Astrocyte (in vitro differentiated cells and primary cell): Measurements from ENCODE around the gene ATXN2. TPM values are rescaled to one million over a fixed set of nuclear protein-coding genes. Genes with fewer than 3 reads are reported as not detected.

Experiments used
- DNase-seq: peaks from one replicate; pipeline ENCODE4 v3.0.0-alpha.2; 2010; ENCODE audit warnings: low read depth
- FAIRE-seq: peaks from 2 replicates; lab custom pipeline; 2011; peaks lifted over from hg19 to GRCh38; lab: Jason Lieb, UNC
- H2AFZ ChIP-seq: 2 replicates; pipeline ENCODE4 v1.6.0; 2012; ENCODE audit warnings: low read depth, low read length, inconsistent platforms
- H3K27ac ChIP-seq: 2 replicates; pipeline ENCODE4 v1.5.1; 2011; ENCODE audit warnings: low read depth, low read length, inconsistent platforms
- H3K27me3 ChIP-seq: 2 replicates; pipeline ENCODE4 v1.6.0; 2011; ENCODE audit warnings: low read length, inconsistent platforms; ENCODE audit not compliant: insufficient read depth
- H3K36me3 ChIP-seq: 2 replicates; pipeline ENCODE4 v1.5.1; 2011; ENCODE audit warnings: low read length, inconsistent platforms; ENCODE audit not compliant: insufficient read depth
- H3K4me1 ChIP-seq: 2 replicates; pipeline ENCODE4 v1.5.1; 2011; ENCODE audit warnings: low read length, inconsistent platforms; ENCODE audit not compliant: insufficient read depth
- H3K4me2 ChIP-seq: 2 replicates; pipeline ENCODE4 v1.6.0; 2012; ENCODE audit warnings: low read length, inconsistent platforms
- H3K4me3 ChIP-seq: 2 replicates; pipeline ENCODE4 v1.5.1; 2011; ENCODE audit warnings: low read depth, mild to moderate bottlenecking, low read length, inconsistent platforms; ENCODE audit not compliant: insufficient read depth
- H3K79me2 ChIP-seq: 2 replicates; pipeline ENCODE4 v1.6.0; 2012; ENCODE audit warnings: mild to moderate bottlenecking, low read length, inconsistent platforms; ENCODE audit not compliant: insufficient read depth
- H3K9ac ChIP-seq: 2 replicates; pipeline ENCODE4 v1.6.0; 2012; ENCODE audit warnings: mild to moderate bottlenecking, low read length, inconsistent platforms
- H3K9me3 ChIP-seq: 2 replicates; pipeline ENCODE4 v1.5.1; 2012; ENCODE audit warnings: low read depth, mild to moderate bottlenecking, low read length, inconsistent platforms; ENCODE audit not compliant: insufficient read depth
- H4K20me1 ChIP-seq: 2 replicates; pipeline ENCODE4 v1.6.0; 2012; ENCODE audit warnings: low read length, inconsistent platforms; ENCODE audit not compliant: insufficient read depth
- H3K27ac Mint-ChIP-seq: one replicate; pipeline ENCODE4 v1.8.0; 2021; ENCODE audit warnings: mild to moderate bottlenecking, mixed read lengths; ENCODE audit not compliant: unreplicated experiment
- H3K27me3 Mint-ChIP-seq: one replicate; pipeline ENCODE4 v1.8.0; 2021; ENCODE audit warnings: low read depth, mixed read lengths; ENCODE audit not compliant: unreplicated experiment
- H3K36me3 Mint-ChIP-seq: one replicate; pipeline ENCODE4 v1.8.0; 2021; ENCODE audit warnings: low read depth, mixed read lengths; ENCODE audit not compliant: unreplicated experiment
- H3K4me1 Mint-ChIP-seq: one replicate; pipeline ENCODE4 v1.8.0; 2021; ENCODE audit warnings: low read depth, mixed read lengths; ENCODE audit not compliant: unreplicated experiment
- H3K4me3 Mint-ChIP-seq: one replicate; pipeline ENCODE4 v1.8.0; 2021; ENCODE audit warnings: mild to moderate bottlenecking, moderate library complexity, mixed read lengths; ENCODE audit not compliant: unreplicated experiment
- H3K9me3 Mint-ChIP-seq: one replicate; pipeline ENCODE4 v1.8.0; 2021; ENCODE audit warnings: mild to moderate bottlenecking, mixed read lengths; ENCODE audit not compliant: unreplicated experiment
- EZH2 ChIP-seq: IDR thresholded peaks from 2 replicates; pipeline ENCODE4 v1.6.1; 2012; ENCODE audit warnings: mild to moderate bottlenecking, low read length, inconsistent platforms; ENCODE audit not compliant: insufficient read depth
- total RNA-seq: library from RNA; stranded (reverse); gene quantifications from 2 replicates; pipeline ENCODE4 v1.2.1, GENCODE V29; 2021
- TF ChIP-seq, protein P1 (sequence below): IDR thresholded peaks from 2 replicates; pipeline ENCODE4 v1.5.1; 2011; ENCODE audit warnings: low read depth, mild to moderate bottlenecking, inconsistent platforms, low read length, moderate library complexity; ENCODE audit not compliant: insufficient read depth

The ATXN2 gene
- total RNA-seq, 1 donor from 2014 or later = 58.0 TPM

DNA sequence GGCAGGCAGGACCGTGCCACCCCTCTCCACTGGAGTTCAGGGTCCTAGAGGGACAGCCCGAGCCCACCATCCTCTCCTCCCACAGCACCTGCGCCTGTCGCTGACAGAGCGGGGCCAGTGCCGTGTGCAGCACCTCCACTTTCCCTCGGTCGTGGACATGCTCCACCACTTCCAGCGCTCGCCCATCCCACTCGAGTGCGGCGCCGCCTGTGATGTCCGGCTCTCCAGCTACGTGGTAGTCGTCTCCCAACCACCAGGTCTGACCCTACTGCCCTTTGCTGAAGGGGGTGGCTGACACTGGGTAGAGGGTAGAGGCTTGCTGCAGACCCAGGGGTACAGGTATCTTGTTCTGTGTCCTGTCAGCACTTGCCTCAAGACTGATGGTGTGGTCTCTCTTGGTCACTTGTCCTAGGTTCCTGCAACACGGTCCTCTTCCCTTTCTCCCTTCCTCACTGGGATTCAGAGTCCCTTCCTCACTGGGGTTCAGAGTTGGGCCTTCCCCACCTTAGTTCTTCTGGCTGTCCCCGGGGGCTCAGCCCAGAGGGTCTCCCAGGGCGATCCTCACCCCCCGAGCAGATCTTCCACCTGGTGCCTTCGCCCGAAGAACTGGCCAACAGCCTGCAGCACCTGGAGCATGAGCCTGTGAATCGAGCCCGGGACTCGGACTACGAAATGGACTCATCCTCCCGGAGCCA is 151.4 kb downstream of the ATXN2 start:
- H3K9me3 ChIP-seq = no peaks in the 10 kb centered on the region
- H3K4me3 ChIP-seq = no peak overlapping the region
- TF ChIP-seq, protein P1, sequence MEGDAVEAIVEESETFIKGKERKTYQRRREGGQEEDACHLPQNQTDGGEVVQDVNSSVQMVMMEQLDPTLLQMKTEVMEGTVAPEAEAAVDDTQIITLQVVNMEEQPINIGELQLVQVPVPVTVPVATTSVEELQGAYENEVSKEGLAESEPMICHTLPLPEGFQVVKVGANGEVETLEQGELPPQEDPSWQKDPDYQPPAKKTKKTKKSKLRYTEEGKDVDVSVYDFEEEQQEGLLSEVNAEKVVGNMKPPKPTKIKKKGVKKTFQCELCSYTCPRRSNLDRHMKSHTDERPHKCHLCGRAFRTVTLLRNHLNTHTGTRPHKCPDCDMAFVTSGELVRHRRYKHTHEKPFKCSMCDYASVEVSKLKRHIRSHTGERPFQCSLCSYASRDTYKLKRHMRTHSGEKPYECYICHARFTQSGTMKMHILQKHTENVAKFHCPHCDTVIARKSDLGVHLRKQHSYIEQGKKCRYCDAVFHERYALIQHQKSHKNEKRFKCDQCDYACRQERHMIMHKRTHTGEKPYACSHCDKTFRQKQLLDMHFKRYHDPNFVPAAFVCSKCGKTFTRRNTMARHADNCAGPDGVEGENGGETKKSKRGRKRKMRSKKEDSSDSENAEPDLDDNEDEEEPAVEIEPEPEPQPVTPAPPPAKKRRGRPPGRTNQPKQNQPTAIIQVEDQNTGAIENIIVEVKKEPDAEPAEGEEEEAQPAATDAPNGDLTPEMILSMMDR = no peak
- no peak for TF ChIP-seq EZH2
- H3K79me2 ChIP-seq = peaks cover 51% of the 10 kb centered on the region
- H3K27me3 ChIP-seq = no peaks in the 10 kb centered on the region
- no peak overlapping the region for H3K27ac ChIP-seq
- no peak overlapping the region for H2AFZ ChIP-seq
- no peak overlapping the region for H3K4me2 ChIP-seq
- H3K27ac Mint-ChIP-seq = no peak overlapping the region
- H3K4me3 Mint-ChIP-seq = no peak overlapping the region
- H4K20me1 ChIP-seq = peaks cover 90% of the 10 kb centered on the region
- H3K9ac ChIP-seq = no peak overlapping the region
- no peaks in the 10 kb centered on the region for H3K9me3 Mint-ChIP-seq
- peaks cover 36% of the 10 kb centered on the region for H3K4me1 ChIP-seq
- peaks cover 40% of the 10 kb centered on the region for H3K36me3 ChIP-seq
- DNase-seq (no peak), FAIRE-seq (no peak)
- H3K36me3 Mint-ChIP-seq = peaks cover 12% of the 10 kb centered on the region
- no peaks in the 10 kb centered on the region for H3K27me3 Mint-ChIP-seq
- H3K4me1 Mint-ChIP-seq = peaks cover 46% of the 10 kb centered on the region

- Histone ChIP-seq H3K4me1 (peaks cover 40% of the 10 kb centered on the region), H3K9me3 (no peaks in the 10 kb centered on the region), H3K4me3 (no peak overlapping the region), H3K79me2 (peaks cover 59% of the 10 kb centered on the region), H3K4me2 (no peak overlapping the region), H3K9ac (no peak overlapping the region), H3K36me3 (peaks cover 32% of the 10 kb centered on the region), H2AFZ (no peak overlapping the region), H3K27ac (no peak overlapping the region), H3K27me3 (no peaks in the 10 kb centered on the region), H4K20me1 (peaks cover 94% of the 10 kb centered on the region)
- Mint-ChIP-seq H3K4me3 (no peak overlapping the region), H3K27me3 (no peaks in the 10 kb centered on the region), H3K4me1 (peaks cover 47% of the 10 kb centered on the region), H3K9me3 (no peaks in the 10 kb centered on the region), H3K36me3 (peaks cover 13% of the 10 kb centered on the region), H3K27ac (peak overlapping the region; percentile 82)
- FAIRE-seq (no peak), DNase-seq (no peak)
- no peak for TF ChIP-seq EZH2
- TF ChIP-seq, protein P1 = no peak
These were observed 152.2 kb downstream of the ATXN2 start for GRCh38 chr12:111446631-111447570.
